Ovary (tissue), 9 donors: ENCODE data around the gene CLSTN1. TPM values are rescaled to one million over a fixed set of nuclear protein-coding genes. Genes with fewer than 3 reads are reported as not detected.

Experiments used
- DNase-seq, 5 donors: peaks; one replicate each; pipeline ENCODE4 v3.0.0-alpha.2; 2019 to 2020
- H3K27ac ChIP-seq, 2 donors: fragments of 200-600 bp; one replicate each; pipeline versions ENCODE4 v1.5.1 to v1.8.0; 2019 to 2022
- H3K27me3 ChIP-seq: fragments of 200-600 bp; one replicate; pipeline ENCODE4 v1.8.0; 2022
- H3K36me3 ChIP-seq: fragments of 200-600 bp; sonication (generic); one replicate; pipeline ENCODE4 v1.5.1; 2019
- H3K4me1 ChIP-seq: one replicate; pipeline ENCODE4 v1.8.1; 2013; ENCODE audit warnings: mild to moderate bottlenecking, moderate library complexity; ENCODE audit not compliant: insufficient read depth
- H3K4me3 ChIP-seq: fragments of 200-600 bp; sonication (generic); one replicate; pipeline ENCODE4 v1.5.1; 2017
- H3K9me3 ChIP-seq, 2 donors: fragments of 200-600 bp in 1 of 2; sonication (generic) in 1 of 2; one replicate each; pipeline versions ENCODE4 v1.5.1 to v1.8.1; 2013 to 2019; ENCODE audit warnings: mild to moderate bottlenecking in 1 of 2, moderate library complexity in 1 of 2
- CTCF ChIP-seq, 3 donors: fragments of 450-650 bp in 2 of 3; fragments of 200-600 bp in 1 of 3; IDR thresholded peaks; one replicate each; pipeline versions ENCODE4 v1.5.1 to v1.8.0; 2016 to 2022; ENCODE audit warnings: antibody characterized with exemption in 3 of 3, mild to moderate bottlenecking in 1 of 3
- EP300 ChIP-seq: sonication (generic); formaldehyde crosslinking; IDR thresholded peaks from one replicate; pipeline ENCODE4 v1.6.1; 2017; ENCODE audit warnings: antibody characterized with exemption
- POLR2A ChIP-seq: fragments of 450-650 bp; IDR thresholded peaks from one replicate; pipeline ENCODE4 v1.6.1; 2017; ENCODE audit warnings: antibody characterized with exemption, mild to moderate bottlenecking, moderate library complexity
- WGBS, 3 donors: extraction: QIAGEN DNeasy Blood & Tissue Kit in 1 of 3; methylation state at CpG; one replicate each; pipeline versions ENCODE4 v1.1.5 to v1.1.7; 2013 to 2017; 5-methylcytosine and 5-hydroxymethylcytosine counted together
- intact Hi-C, 4 donors: fragments of 100-400 bp; cut with DNase I; formaldehyde crosslinking; loops; one replicate each; pipeline versions ENCODE4 v1.11.0 to v1.15.1; 2022 to 2023
- polyA plus RNA-seq, 2 donors: library from polyadenylated mRNA; stranded (reverse); fragments of 200-250 nt in 1 of 2; fragments of 350-450 nt in 1 of 2; fragmentation: Illumina TruSeq in 1 of 2; extraction: RNeasy Lipid Tissue Mini Kit (QIAGEN cat#74804) in 1 of 2; gene quantifications; one replicate each; pipeline ENCODE4 v1.2.3, GENCODE V29; 2013 to 2014
- total RNA-seq, 7 donors: library from RNA; depleted of rRNA in 2 of 7; stranded (reverse); fragments of >200 nt in 2 of 7; fragmentation: NEBNext Ultra II Directional in 3 of 7; extraction: Animal tissue kit (Norgen Biotek cat#: 25700) in 3 of 7; gene quantifications; one replicate each; pipeline versions ENCODE4 v1.1.0 to v1.2.4, GENCODE V29; 2016 to 2023
- donor health status: DM: no; HTN: no; CAD: no; lungs with moderate emphysema.
- donor health status: DM: no; HTN: no; CAD: no.
- donor health status: Bipolar disorder and iron deficiency.
- donor health status: DM: yes; HTN: yes; CAD: no.
- donor health status: DM: no; HTN: no; CAD: no.
- donor health status: DM: yes; HTN: yes; CAD: no.

The CLSTN1 gene
- total and polyA plus RNA-seq, 9 donors = 70.5 to 145 (median 114) TPM

- H3K27me3 ChIP-seq = no peaks in the 10 kb centered on the region
- H3K4me1 ChIP-seq = no peaks in the 10 kb centered on the region
- no peaks in the 10 kb centered on the region for H3K36me3 ChIP-seq
- intact Hi-C loops = loop anchor here in 3 of 4 donors (2.0 to 10.0 kb wide), 3 partner anchors 78 to 82 kb away; no protein-coding TSS in a partner anchor
- DNase-seq = peak in 2 of 5 donors; percentile 21 to 33
- TF ChIP-seq EP300 = no peak
- TF ChIP-seq CTCF (IDR thresholded peaks at IDR 0.05) = peak in 2 of 3 donors; percentile 39 to 40
- no peak for TF ChIP-seq POLR2A
- no peak overlapping the region for H3K4me3 ChIP-seq
- no peak overlapping the region for H3K27ac ChIP-seq
- no peaks in the 10 kb centered on the region for H3K9me3 ChIP-seq
- 89 to 93% (median 90%) methylated on average over 3 of the region's 3 CpGs for WGBS, 3 donors
Measured at GRCh38 chr1:9784508-9785133, 39.1 kb downstream of the CLSTN1 start.

- Histone ChIP-seq H3K36me3 (no peaks in the 10 kb centered on the region), H3K9me3 (no peaks in the 10 kb centered on the region), H3K27me3 (no peaks in the 10 kb centered on the region), H3K4me1 (no peaks in the 10 kb centered on the region), H3K4me3 (no peak overlapping the region), H3K27ac (no peak overlapping the region)
- DNase-seq = no peak
- 96 to 98% (median 97%) methylated on average over 10 of the region's 10 CpGs for WGBS, 3 donors
- no peak for TF ChIP-seq EP300
- no peak for TF ChIP-seq CTCF (IDR thresholded peaks at IDR 0.05)
- no peak for TF ChIP-seq POLR2A
- intact Hi-C loops = loop anchor here in 2 of 4 donors (5.0 to 10.0 kb wide), 2 partner anchors 79 to 82 kb away; no protein-coding TSS in a partner anchor
Measured at GRCh38 chr1:9782897-9783296, 40.9 kb downstream of the CLSTN1 start.

GRCh38 chr1:9782116-9782751, 41.5 kb downstream of the CLSTN1 start:
- H3K4me1 ChIP-seq = no peaks in the 10 kb centered on the region
- H3K9me3 ChIP-seq = no peaks in the 10 kb centered on the region
- no peaks in the 10 kb centered on the region for H3K36me3 ChIP-seq
- WGBS, 3 donors = 91% methylated on average over 4 of the region's 4 CpGs
- DNase-seq = no peak
- H3K27ac ChIP-seq = no peak overlapping the region
- H3K4me3 ChIP-seq = no peak overlapping the region
- intact Hi-C loops = loop anchor here in 2 of 4 donors (5.0 to 10.0 kb wide), 2 partner anchors 80 to 83 kb away; no protein-coding TSS in a partner anchor
- TF ChIP-seq POLR2A (no peak), EP300 (no peak), CTCF (IDR thresholded peaks at IDR 0.05) (no peak)
- H3K27me3 ChIP-seq = no peaks in the 10 kb centered on the region

- 91 to 95% (median 92%) methylated on average over 10 of the region's 10 CpGs for WGBS, 3 donors
- intact Hi-C loops = loop anchor here in 2 of 4 donors (5.0 to 10.0 kb wide), 2 partner anchors 82 to 84 kb away; no protein-coding TSS in a partner anchor
- no peak for TF ChIP-seq POLR2A
- no peak for TF ChIP-seq CTCF (IDR thresholded peaks at IDR 0.05)
- no peak for TF ChIP-seq EP300
Measured at GRCh38 chr1:9780554-9781110, 43.1 kb downstream of the CLSTN1 start.

More at GRCh38 chr1:9780554-9781110, 43.1 kb downstream of the CLSTN1 start:
- DNase-seq = no peak
- Histone ChIP-seq H3K9me3 (no peaks in the 10 kb centered on the region), H3K36me3 (no peaks in the 10 kb centered on the region), H3K4me3 (no peak overlapping the region), H3K27me3 (no peaks in the 10 kb centered on the region), H3K4me1 (no peaks in the 10 kb centered on the region), H3K27ac (no peak overlapping the region)
